Esophagus muscularis mucosa (tissue), 4 donors: Measurements from ENCODE around the gene LRSAM1.

Experiments used
- CTCF ChIP-seq, 3 experiments: fragments of 200-600 bp in 2 of 3; fragments of 450-650 bp in 1 of 3; sonication (generic) in 2 of 3; IDR thresholded peaks; one replicate each; pipeline ENCODE4 v1.5.1; 2017 to 2019; ENCODE audit warnings: antibody characterized with exemption in 3 of 3, mild to moderate bottlenecking in 2 of 3, moderate library complexity in 1 of 3
- EP300 ChIP-seq: sonication (generic); formaldehyde crosslinking; IDR thresholded peaks from one replicate; pipeline ENCODE4 v1.6.1; 2017; ENCODE audit warnings: antibody characterized with exemption
- POLR2A ChIP-seq: fragments of 450-650 bp; IDR thresholded peaks from one replicate; pipeline ENCODE4 v1.6.1; 2017; ENCODE audit warnings: antibody characterized with exemption, moderate library complexity, mild to moderate bottlenecking, low read depth
- POLR2AphosphoS5 ChIP-seq, 2 donors: sonication (generic); formaldehyde crosslinking; IDR thresholded peaks; one replicate each; pipeline ENCODE4 v1.6.1; 2017; ENCODE audit warnings: antibody characterized with exemption in 2 of 2

- no peak for TF ChIP-seq CTCF (IDR thresholded peaks at IDR 0.05)
- no peak for TF ChIP-seq POLR2AphosphoS5 (IDR thresholded peaks at IDR 0.05)
- TF ChIP-seq POLR2A = no peak
- TF ChIP-seq EP300 = no peak
Observed at GRCh38 chr9:127503379-127503921, 52.1 kb downstream of the LRSAM1 start.
